Measurements from ENCODE around the gene GRK4. TPM values are rescaled to one million over a fixed set of nuclear protein-coding genes. Genes with fewer than 3 reads are reported as not detected.

The GRK4 gene
- total and polyA plus RNA-seq, 2 of the 8 experiments (the other 6 are each of a cell fraction or from before 2014, with no cell fraction given): 0.77 to 1.8 TPM

- TF ChIP-seq RXRA (IDR thresholded peaks at IDR 0.05; ENCODE audit: insufficient read depth, low read depth, low read length) (no peak), CREB1 (IDR thresholded peaks at IDR 0.05) (no peak), E2F6 (IDR thresholded peaks at IDR 0.05) (no peak), KDM1A (IDR thresholded peaks at IDR 0.05; ENCODE audit: borderline replicate concordance, low read length) (no peak), RFX5 (IDR thresholded peaks at IDR 0.05; ENCODE audit: borderline replicate concordance, low read depth, low read length) (no peak)
Observed at GRCh38 chr4:2930135-2930757, 33.1 kb upstream of the GRK4 start (continued).
